Inflammatory macrophage (primary cell): ENCODE results near the gene RAP1GAP2.
"Not testable (repeated sequence)": the region's sequence is repeated elsewhere in the genome, so short reads cannot be mapped to it uniquely, and the experiment has no call there.

Experiments used
- DNase-seq, 2 donors: peaks; one replicate each; pipeline ENCODE4 v3.0.0-alpha.2; 2020 to 2022

The RAP1GAP2 gene

GRCh38 chr17:2814481-2815341 lies 18.5 kb downstream of the RAP1GAP2 start:
- peak; percentile 42 for DNase-seq

GRCh38 chr17:2815781-2816185 lies 19.5 kb downstream of the RAP1GAP2 start:
- no peak for DNase-seq

- DNase-seq: no peak
These were observed 20.4 kb downstream of the RAP1GAP2 start for GRCh38 chr17:2816688-2817087.

- DNase-seq: not testable (repeated sequence)
These were observed 23.1 kb downstream of the RAP1GAP2 start for GRCh38 chr17:2819294-2819693.

GRCh38 chr17:2819921-2820501 lies 23.8 kb downstream of the RAP1GAP2 start:
- DNase-seq: no peak

GRCh38 chr17:2821868-2822267 lies 25.6 kb downstream of the RAP1GAP2 start:
- DNase-seq: no peak

GRCh38 chr17:2822358-2822757 lies 26.1 kb downstream of the RAP1GAP2 start:
- DNase-seq: no peak

- DNase-seq: no peak
These were observed 29.2 kb downstream of the RAP1GAP2 start for GRCh38 chr17:2825253-2825970.

GRCh38 chr17:2828397-2829038 lies 32.3 kb downstream of the RAP1GAP2 start:
- DNase-seq: peak; percentile 52

GRCh38 chr17:2830678-2831077 lies 34.4 kb downstream of the RAP1GAP2 start:
- no peak for DNase-seq

- no peak for DNase-seq
These were observed 39.5 kb downstream of the RAP1GAP2 start for GRCh38 chr17:2835780-2836179.

GRCh38 chr17:2837147-2837561 lies 40.9 kb downstream of the RAP1GAP2 start:
- DNase-seq: no peak

GRCh38 chr17:2841606-2842005 lies 45.4 kb downstream of the RAP1GAP2 start:
- DNase-seq: no peak

GRCh38 chr17:2842464-2842863 lies 46.2 kb downstream of the RAP1GAP2 start:
- DNase-seq: no peak

GRCh38 chr17:2844416-2844815 lies 48.2 kb downstream of the RAP1GAP2 start:
- DNase-seq: no peak

- peak; percentile 73 to 81 for DNase-seq
These were observed 51.4 kb downstream of the RAP1GAP2 start for GRCh38 chr17:2847381-2848333.

- DNase-seq: no peak
These were observed 53.1 kb downstream of the RAP1GAP2 start for GRCh38 chr17:2849327-2849670.

- DNase-seq: no peak
These were observed 54.8 kb downstream of the RAP1GAP2 start for GRCh38 chr17:2850991-2851390.

GRCh38 chr17:2851615-2852014 lies 55.4 kb downstream of the RAP1GAP2 start:
- no peak for DNase-seq

- no peak for DNase-seq
These were observed 56.0 kb downstream of the RAP1GAP2 start for GRCh38 chr17:2852221-2852620.

GRCh38 chr17:2852729-2853282 lies 56.6 kb downstream of the RAP1GAP2 start:
- no peak for DNase-seq
